OCI-LY1 (cell line): ENCODE data around the gene PCDHGA1.

Source experiments
- H2AFZ ChIP-seq: fragments of 200-600 bp; sonication (generic), shearing (Covaris generic); 2 replicates; pipeline ENCODE4 v1.6.0; 2014; ENCODE audit warnings: antibody characterized with exemption, mild to moderate bottlenecking, low read length
- H3F3A ChIP-seq: fragments of 200-600 bp; sonication (generic), shearing (Covaris generic); 2 replicates; pipeline ENCODE4 v1.6.0; 2014; ENCODE audit warnings: mild to moderate bottlenecking, antibody characterized with exemption, low read length, moderate library complexity; ENCODE audit not compliant: insufficient read depth
- H3K27ac ChIP-seq: fragments of 200-600 bp; sonication (generic); 2 replicates; pipeline ENCODE4 v1.5.1; 2014; ENCODE audit warnings: low read length, mixed run types, mild to moderate bottlenecking, low read depth; ENCODE audit not compliant: poor library complexity, severe bottlenecking
- H3K27me3 ChIP-seq: fragments of 200-600 bp; sonication (generic); 2 replicates; pipeline ENCODE4 v1.6.0; 2014; ENCODE audit warnings: antibody characterized with exemption, mild to moderate bottlenecking, low read length, moderate library complexity; ENCODE audit not compliant: insufficient read depth
- H3K36me3 ChIP-seq: fragments of 200-600 bp; sonication (generic); 2 replicates; pipeline ENCODE4 v1.6.1; 2014; ENCODE audit warnings: mild to moderate bottlenecking, antibody characterized with exemption, low read length, moderate library complexity, mixed read lengths; ENCODE audit not compliant: insufficient read depth
- H3K4me1 ChIP-seq: fragments of 200-600 bp; sonication (generic); 2 replicates; pipeline ENCODE4 v1.5.1; 2014; ENCODE audit warnings: mild to moderate bottlenecking, low read length, moderate library complexity; ENCODE audit not compliant: insufficient read depth, severe bottlenecking
- H3K4me2 ChIP-seq: fragments of 200-600 bp; sonication (generic), shearing (Covaris generic); 2 replicates; pipeline ENCODE4 v1.6.1; 2014; ENCODE audit warnings: low read length
- H3K4me3 ChIP-seq: fragments of 200-600 bp; sonication (generic); 2 replicates; pipeline ENCODE4 v1.5.1; 2014; ENCODE audit warnings: low read length, low read depth, mild to moderate bottlenecking, mixed read lengths; ENCODE audit not compliant: poor library complexity, severe bottlenecking
- H3K79me2 ChIP-seq: fragments of 200-600 bp; shearing (Covaris generic); 2 replicates; pipeline ENCODE4 v1.6.1; 2016; ENCODE audit warnings: mixed run types, low read length, mixed read lengths; ENCODE audit not compliant: insufficient read depth
- H3K9ac ChIP-seq: fragments of 200-600 bp; sonication (generic), shearing (Covaris generic); 2 replicates; pipeline ENCODE4 v1.6.1; 2014; ENCODE audit warnings: mild to moderate bottlenecking, low read length, mixed read lengths
- H3K9me2 ChIP-seq: fragments of 200-600 bp; sonication (generic), shearing (Covaris generic); 2 replicates; pipeline ENCODE4 v1.6.1; 2014; ENCODE audit warnings: low read depth, mild to moderate bottlenecking, low read length, mixed read lengths
- H3K9me3 ChIP-seq: fragments of 200-600 bp; shearing (Covaris generic); 2 replicates; pipeline ENCODE4 v1.6.1; 2014; ENCODE audit warnings: low read length, mixed read lengths
- H4K20me1 ChIP-seq: fragments of 200-600 bp; sonication (generic), shearing (Covaris generic); 2 replicates; pipeline ENCODE4 v1.6.0; 2016; ENCODE audit warnings: mild to moderate bottlenecking, low read length; ENCODE audit not compliant: insufficient read depth
- CTCF ChIP-seq: fragments of 200-600 bp; sonication (generic), shearing (Covaris generic); IDR thresholded peaks from 2 replicates; pipeline ENCODE4 v1.5.1; 2017; ENCODE audit warnings: mild to moderate bottlenecking, antibody characterized with exemption, low read length, moderate library complexity, mixed read lengths
- EZH2 ChIP-seq: fragments of 200-600 bp; sonication (generic), shearing (Covaris generic); IDR thresholded peaks from 2 replicates; pipeline ENCODE4 v1.8.0; 2017; ENCODE audit warnings: borderline replicate concordance, mixed run types, mild to moderate bottlenecking, antibody characterized with exemption, low read length, moderate library complexity, mixed read lengths

The PCDHGA1 gene

DNA sequence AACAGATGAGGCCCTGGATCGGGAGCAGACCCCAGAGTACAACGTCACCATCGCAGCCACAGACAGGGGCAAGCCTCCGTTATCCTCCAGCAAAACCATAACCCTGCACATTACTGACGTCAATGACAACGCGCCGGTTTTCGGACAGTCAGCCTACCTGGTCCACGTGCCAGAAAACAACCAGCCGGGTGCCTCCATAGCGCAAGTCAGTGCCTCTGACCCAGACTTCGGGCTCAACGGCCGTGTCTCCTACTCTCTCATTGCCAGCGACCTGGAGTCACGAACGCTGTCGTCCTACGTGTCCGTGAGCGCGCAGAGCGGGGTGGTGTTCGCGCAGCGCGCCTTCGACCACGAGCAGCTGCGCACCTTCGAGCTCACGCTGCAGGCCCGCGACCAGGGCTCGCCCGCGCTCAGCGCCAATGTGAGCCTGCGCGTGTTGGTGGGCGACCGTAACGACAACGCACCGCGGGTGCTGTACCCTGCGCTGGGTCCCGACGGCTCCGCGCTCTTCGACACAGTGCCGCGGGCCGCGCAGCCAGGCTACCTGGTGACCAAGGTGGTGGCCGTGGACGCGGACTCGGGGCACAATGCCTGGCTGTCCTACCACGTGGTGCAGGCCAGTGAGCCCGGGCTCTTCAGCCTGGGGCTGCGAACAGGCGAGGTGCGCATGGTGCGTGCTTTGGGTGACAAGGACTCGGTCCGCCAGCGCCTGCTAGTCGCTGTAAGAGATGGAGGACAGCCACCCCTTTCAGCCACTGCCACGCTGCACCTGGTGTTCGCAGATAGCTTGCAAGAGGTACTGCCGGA lies 89.0 kb downstream of the PCDHGA1 start:
- Histone ChIP-seq H3K4me3 (no peak overlapping the region), H3K9me2 (no peaks in the 10 kb centered on the region), H3K9me3 (peaks cover 26% of the 10 kb centered on the region), H3K27me3 (no peaks in the 10 kb centered on the region), H3K4me2 (no peak overlapping the region), H4K20me1 (no peaks in the 10 kb centered on the region), H3K36me3 (no peaks in the 10 kb centered on the region), H2AFZ (no peak overlapping the region), H3K79me2 (no peaks in the 10 kb centered on the region), H3K9ac (no peak overlapping the region), H3K27ac (no peak overlapping the region), H3K4me1 (no peaks in the 10 kb centered on the region), H3F3A (no peaks in the 10 kb centered on the region)
- TF ChIP-seq EZH2 (no peak), CTCF (no peak)

DNA sequence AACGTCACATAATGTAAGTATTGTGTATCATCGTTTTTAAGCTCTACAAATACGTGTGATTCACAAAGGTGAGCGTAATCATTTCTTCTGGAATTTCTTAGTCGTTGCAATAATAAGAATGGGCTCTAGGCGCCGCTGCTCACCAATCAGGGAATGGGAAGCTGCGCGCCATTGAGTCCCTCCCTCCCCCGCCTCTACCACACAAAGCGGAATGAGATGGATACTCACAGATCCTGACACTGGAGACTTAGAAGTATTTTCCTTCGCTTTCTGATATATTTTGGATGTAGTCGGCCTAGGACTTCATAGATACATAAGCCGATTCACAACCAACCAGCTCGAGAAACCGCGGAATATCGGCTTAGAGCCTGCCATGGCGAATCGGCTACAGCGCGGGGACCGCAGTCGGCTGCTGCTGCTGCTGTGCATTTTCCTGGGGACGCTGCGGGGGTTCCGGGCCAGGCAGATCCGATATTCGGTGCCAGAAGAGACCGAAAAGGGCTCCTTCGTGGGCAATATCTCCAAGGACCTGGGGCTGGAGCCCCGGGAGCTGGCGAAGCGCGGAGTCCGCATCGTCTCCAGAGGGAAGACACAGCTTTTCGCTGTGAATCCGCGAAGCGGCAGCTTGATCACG lies 90.7 kb downstream of the PCDHGA1 start, which contains the start of gene PCDHGA11:
PCDHGA11 (plus strand) TSS at position 197 of the 634 bp plus-strand sequence; CDS start at position 374, 177 bp downstream.
- Histone ChIP-seq H3K9me2 (no peaks in the 10 kb centered on the region), H3K27me3 (no peaks in the 10 kb centered on the region), H3K9ac (no peak within 1 kb of the TSS), H3K27ac (no peak within 1 kb of the TSS), H3K4me2 (no peak within 1 kb of the TSS), H3K36me3 (no peaks in the 10 kb centered on the region), H4K20me1 (no peaks in the 10 kb centered on the region), H3K4me1 (no peaks in the 10 kb centered on the region), H3F3A (no peaks in the 10 kb centered on the region), H3K79me2 (no peaks in the 10 kb centered on the region), H2AFZ (no peak within 1 kb of the TSS), H3K4me3 (no peak within 1 kb of the TSS), H3K9me3 (peaks cover 23% of the 10 kb centered on the region)
- TF ChIP-seq EZH2 (no peak), CTCF (no peak)

GRCh38 chr5:141421489-141421855 lies 91.2 kb downstream of the PCDHGA1 start:
- H3K9me2 ChIP-seq = no peaks in the 10 kb centered on the region
- no peaks in the 10 kb centered on the region for H3K27me3 ChIP-seq
- no peak overlapping the region for H3K27ac ChIP-seq
- H3K4me1 ChIP-seq = no peaks in the 10 kb centered on the region
- no peak overlapping the region for H3K4me3 ChIP-seq
- H2AFZ ChIP-seq = no peak overlapping the region
- H3K9ac ChIP-seq = no peak overlapping the region
- no peak overlapping the region for H3K4me2 ChIP-seq
- TF ChIP-seq EZH2 (no peak), CTCF (no peak)
- no peaks in the 10 kb centered on the region for H4K20me1 ChIP-seq
- H3F3A ChIP-seq = no peaks in the 10 kb centered on the region
- H3K9me3 ChIP-seq = peaks cover 23% of the 10 kb centered on the region
- H3K79me2 ChIP-seq = no peaks in the 10 kb centered on the region
- H3K36me3 ChIP-seq = no peaks in the 10 kb centered on the region
